SK-N-SH (cell line): Measurements from ENCODE around the gene HPCAL1. TPM values are rescaled to one million over a fixed set of nuclear protein-coding genes. Genes with fewer than 3 reads are reported as not detected.
A peak's percentile ranks its signal among the peaks of the same experiment; 100 is the strongest.

Experiments
- CTCF ChIA-PET: fragments of 300-600, 350-600 bp; formaldehyde crosslinking; extraction: SDS; loops from one replicate; lab custom pipeline; 2021; lab: Yijun Ruan, JAX
- POLR2A ChIA-PET: fragments of 350-600 bp; sonication (Branson Sonifier 250); formaldehyde crosslinking; extraction: SDS; loops from one replicate; lab custom pipeline; 2020; ENCODE audit warnings: antibody characterized with exemption, inconsistent platforms; lab: Yijun Ruan, JAX
- DNase-seq: peaks from one replicate; pipeline ENCODE4 v3.0.0; 2012
- H2AFZ ChIP-seq: fragments of 200-600 bp; sonication (generic); 2 replicates; pipeline ENCODE4 v1.8.1; 2016; ENCODE audit warnings: antibody characterized with exemption, mild to moderate bottlenecking, low read depth
- H3F3A ChIP-seq: fragments of 200-600 bp; sonication (generic); replicated peaks from 2 replicates; pipeline ENCODE3; 2016; ENCODE audit warnings: antibody characterized with exemption, mild to moderate bottlenecking; ENCODE audit not compliant: insufficient read depth
- H3K27ac ChIP-seq, 2 experiments: fragments of 200-500 bp in 1 of 2; fragments of 200-600 bp in 1 of 2; sonication (Bioruptor generic) in 1 of 2; sonication (generic), shearing (Covaris generic) in 1 of 2; 2 replicates each; pipeline versions ENCODE4 v1.5.1 to v1.6.1; 2014 to 2016; ENCODE audit warnings: low read depth in 2 of 2, inconsistent platforms in 1 of 2, low read length in 1 of 2, mild to moderate bottlenecking in 1 of 2, mixed read lengths in 1 of 2
- H3K27me3 ChIP-seq: fragments of 200-600 bp; sonication (generic), shearing (Covaris generic); 2 replicates; pipeline ENCODE4 v1.6.1; 2016; ENCODE audit warnings: mixed run types; ENCODE audit not compliant: insufficient read depth
- H3K36me3 ChIP-seq, 2 experiments: fragments of 200-500 bp in 1 of 2; fragments of 200-600 bp in 1 of 2; sonication (Bioruptor generic) in 1 of 2; sonication (generic) in 1 of 2; replicated peaks in 1 of 2; 2 replicates each; pipeline versions ENCODE3 to v1.5.1; 2014 to 2016; ENCODE audit warnings: low read length in 1 of 2, mild to moderate bottlenecking in 1 of 2; ENCODE audit not compliant: insufficient read depth in 2 of 2, control insufficient read depth in 1 of 2
- H3K4me1 ChIP-seq, 2 experiments: fragments of 200-500 bp in 1 of 2; fragments of 200-600 bp in 1 of 2; sonication (Bioruptor generic) in 1 of 2; sonication (generic), shearing (Covaris generic) in 1 of 2; 2 replicates each; pipeline versions ENCODE4 v1.5.1 to v1.6.1; 2014 to 2016; ENCODE audit warnings: low read depth in 1 of 2, low read length in 1 of 2, mixed run types in 1 of 2; ENCODE audit not compliant: insufficient read depth in 2 of 2, control insufficient read depth in 1 of 2
- H3K4me2 ChIP-seq: fragments of 200-600 bp; sonication (generic), shearing (Covaris generic); 2 replicates; pipeline ENCODE4 v1.6.1; 2017; ENCODE audit warnings: mixed run types
- H3K4me3 ChIP-seq, 2 experiments: fragments of 200-500 bp in 1 of 2; fragments of 200-600 bp in 1 of 2; sonication (Bioruptor generic) in 1 of 2; sonication (generic), shearing (Covaris generic) in 1 of 2; 2 replicates each; pipeline versions ENCODE4 v1.5.1 to v1.8.1; 2014 to 2016; ENCODE audit warnings: low read depth in 2 of 2, inconsistent platforms in 1 of 2, low read length in 1 of 2, mild to moderate bottlenecking in 1 of 2, mixed read lengths in 1 of 2, moderate library complexity in 1 of 2
- H3K79me2 ChIP-seq: fragments of 200-600 bp; sonication (generic); 2 replicates; pipeline ENCODE4 v1.8.1; 2017; ENCODE audit warnings: mild to moderate bottlenecking; ENCODE audit not compliant: insufficient read depth
- H3K9ac ChIP-seq: fragments of 200-600 bp; sonication (generic); 2 replicates; pipeline ENCODE4 v1.6.1; 2017; ENCODE audit warnings: mixed run types
- H3K9me2 ChIP-seq: fragments of 200-600 bp; sonication (generic); 2 replicates; pipeline ENCODE4 v1.6.1; 2017; ENCODE audit warnings: mixed run types
- H3K9me3 ChIP-seq: fragments of 200-600 bp; sonication (generic); 2 replicates; pipeline ENCODE4 v1.6.1; 2017; ENCODE audit warnings: mixed run types, mild to moderate bottlenecking, moderate library complexity
- H4K20me1 ChIP-seq: fragments of 200-600 bp; sonication (generic); 2 replicates; pipeline ENCODE4 v1.6.1; 2017; ENCODE audit warnings: mild to moderate bottlenecking, mixed run types; ENCODE audit not compliant: insufficient read depth
- EP300 ChIP-seq, 2 experiments: IDR thresholded peaks; 2 replicates each; pipeline versions ENCODE4 v1.4.0 to v1.6.1; 2012; ENCODE audit warnings: borderline replicate concordance in 1 of 2, low read depth in 1 of 2, low read length in 1 of 2
- FOSL2 ChIP-seq: IDR thresholded peaks from 2 replicates; pipeline ENCODE4 v1.4.0; 2012; ENCODE audit warnings: low read depth, mild to moderate bottlenecking, moderate library complexity, borderline replicate concordance
- FOXM1 ChIP-seq: IDR thresholded peaks from 2 replicates; pipeline ENCODE4 v1.4.0; 2012; ENCODE audit warnings: low read depth, mild to moderate bottlenecking
- GABPA ChIP-seq: IDR thresholded peaks from 2 replicates; pipeline ENCODE4 v1.4.0; 2012; ENCODE audit warnings: low read depth, mild to moderate bottlenecking
- MXI1 ChIP-seq: IDR thresholded peaks from 2 replicates; pipeline ENCODE4 v1.6.1; 2012; ENCODE audit warnings: mild to moderate bottlenecking, low read depth, low read length, improper control_type of control experiment
- NRF1 ChIP-seq: IDR thresholded peaks from 2 replicates; pipeline ENCODE4 v1.6.1; 2012; ENCODE audit warnings: low read depth, mild to moderate bottlenecking, low read length
- RCOR1 ChIP-seq: fragments of 150-350 bp; IDR thresholded peaks from 2 replicates; pipeline ENCODE4 v1.6.1; 2017; ENCODE audit warnings: antibody characterized with exemption, low read length
- SMC3 ChIP-seq: IDR thresholded peaks from 2 replicates; pipeline ENCODE4 v1.6.1; 2012; ENCODE audit warnings: low read depth, low read length, improper control_type of control experiment
- TEAD4 ChIP-seq: IDR thresholded peaks from 2 replicates; pipeline ENCODE4 v1.4.0; 2012; ENCODE audit warnings: mild to moderate bottlenecking, borderline replicate concordance; ENCODE audit not compliant: insufficient read depth
- YY1 ChIP-seq: IDR thresholded peaks from 2 replicates; pipeline ENCODE4 v1.4.0; 2012; ENCODE audit warnings: low read depth, mild to moderate bottlenecking
- WGBS: methylation state at CpG from one replicate; pipeline ENCODE4 v1.1.6; 2017; ENCODE audit warnings: low lambda C conversion rate; 5-methylcytosine and 5-hydroxymethylcytosine counted together
- polyA plus RNA-seq, 3 experiments: library from polyadenylated mRNA; depleted of rRNA; stranded (reverse); fragments of >200 nt; gene quantifications; 2 replicates each; pipeline ENCODE4 v1.2.3, GENCODE V29; 2012
- TF ChIP-seq, protein P1 (sequence below): fragments of 150-350 bp; IDR thresholded peaks from 2 replicates; pipeline ENCODE4 v1.6.1; 2017; ENCODE audit warnings: antibody characterized with exemption, low read length, low read depth, borderline replicate concordance
- TF ChIP-seq, protein P2 (sequence below): IDR thresholded peaks from 2 replicates; pipeline ENCODE4 v1.6.1; 2012; ENCODE audit warnings: mild to moderate bottlenecking, low read depth, low read length, moderate library complexity
- TF ChIP-seq, protein P3 (sequence below): IDR thresholded peaks from 2 replicates; pipeline ENCODE4 v1.4.0; 2012; ENCODE audit warnings: low read depth

The HPCAL1 gene
- polyA plus RNA-seq, 1 of the 3 experiments (the other 2 are of a cell fraction), result 77.0 TPM

DNA sequence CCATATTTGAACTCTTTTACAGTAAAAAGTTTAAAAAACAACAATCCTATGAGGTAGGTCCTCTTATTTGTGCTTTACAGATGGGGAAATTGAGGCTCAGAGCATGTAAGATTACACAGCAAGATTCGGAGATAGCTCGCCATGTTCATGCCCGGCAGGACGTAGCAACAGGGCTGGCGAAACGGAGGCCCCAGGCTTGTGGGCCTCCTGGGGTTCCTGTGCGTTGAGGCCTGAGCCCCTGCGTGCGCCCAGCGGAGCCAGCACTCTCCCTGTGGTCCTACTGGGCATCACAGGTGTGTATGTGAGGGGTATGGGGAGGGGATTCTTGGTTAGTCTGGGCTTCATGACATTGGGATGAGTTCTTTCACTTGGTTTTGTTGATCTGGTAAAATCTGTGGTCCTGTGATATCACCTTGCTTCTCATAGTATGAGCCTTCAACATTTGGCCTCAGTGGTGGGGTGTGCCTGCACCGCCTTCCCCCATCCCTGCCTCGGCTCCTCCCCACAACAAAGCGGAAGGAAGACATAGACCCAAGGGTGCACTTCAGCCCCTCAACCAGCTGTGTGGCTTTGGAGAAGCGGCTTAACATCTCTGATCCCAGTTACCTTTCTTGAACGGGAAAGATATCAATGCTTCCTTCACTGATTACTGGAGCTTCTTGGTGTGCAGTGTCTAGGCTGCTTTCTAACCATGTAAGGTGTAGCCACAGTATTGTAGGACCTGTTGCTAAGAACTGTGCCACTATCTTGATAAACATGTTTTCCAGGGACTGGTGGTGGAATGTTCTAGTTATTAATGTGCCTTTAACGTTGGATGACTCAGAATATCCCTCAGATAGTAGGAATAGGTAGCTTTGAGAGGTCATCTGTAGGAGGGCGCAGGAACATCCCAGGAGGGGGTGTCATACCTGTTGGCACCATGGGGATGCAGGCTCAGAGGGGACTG lies 37.2 kb downstream of the HPCAL1 start:
- Histone ChIP-seq H3K79me2 (0 out of 2 replicates have a peak, but pooled peaks cover 12% of the 10 kb centered on the region), H3K27ac (peak overlapping the region in 1 of 2 experiments; percentile 51; a peak in 2 of 4 replicates)
- POLR2A ChIA-PET, result no interaction called here

More for the DNA sequence above, 37.2 kb downstream of the HPCAL1 start:
- Histone ChIP-seq H3K27me3 (no peaks in the 10 kb centered on the region), H3K9me3 (no peaks in the 10 kb centered on the region), H4K20me1 (no peaks in the 10 kb centered on the region), H3K9ac (no peak overlapping the region), H3K4me1 (peaks cover 4 to 58% of the 10 kb centered on the region in 2 experiments; a peak in 3 of 4 replicates), H3K4me3 (no peak overlapping the region), H3K36me3 (peaks cover 0 to 4% of the 10 kb centered on the region in 2 experiments), H3K4me2 (no peak overlapping the region), H3F3A (peaks cover 3% of the 10 kb centered on the region), H2AFZ (no peak overlapping the region), H3K9me2 (no peaks in the 10 kb centered on the region)
- WGBS, result 90% methylated on average over 17 of the region's 17 CpGs
- no peak for DNase-seq
- CTCF ChIA-PET, result interaction anchor here (0.8 to 1.8 kb wide), 5 partner anchors 16 to 267 kb away, joined by 3 to 7 read pairs (median 3); partner anchors contain the start of gene HPCAL1
- no peak for TF ChIP-seq TEAD4
- no peak for TF ChIP-seq EP300 (IDR thresholded peaks at IDR 0.05; ENCODE audit: borderline replicate concordance in 1 of 2, low read depth in 1 of 2, low read length in 1 of 2)
- TF ChIP-seq YY1, result no peak
- no peak for TF ChIP-seq MXI1
- no peak for TF ChIP-seq SMC3
- TF ChIP-seq FOXM1, result no peak
- no peak for TF ChIP-seq GABPA
- no peak for TF ChIP-seq RCOR1
- TF ChIP-seq NRF1, result no peak
- TF ChIP-seq, protein P1, sequence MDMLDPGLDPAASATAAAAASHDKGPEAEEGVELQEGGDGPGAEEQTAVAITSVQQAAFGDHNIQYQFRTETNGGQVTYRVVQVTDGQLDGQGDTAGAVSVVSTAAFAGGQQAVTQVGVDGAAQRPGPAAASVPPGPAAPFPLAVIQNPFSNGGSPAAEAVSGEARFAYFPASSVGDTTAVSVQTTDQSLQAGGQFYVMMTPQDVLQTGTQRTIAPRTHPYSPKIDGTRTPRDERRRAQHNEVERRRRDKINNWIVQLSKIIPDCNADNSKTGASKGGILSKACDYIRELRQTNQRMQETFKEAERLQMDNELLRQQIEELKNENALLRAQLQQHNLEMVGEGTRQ, result no peak
- TF ChIP-seq, protein P2, sequence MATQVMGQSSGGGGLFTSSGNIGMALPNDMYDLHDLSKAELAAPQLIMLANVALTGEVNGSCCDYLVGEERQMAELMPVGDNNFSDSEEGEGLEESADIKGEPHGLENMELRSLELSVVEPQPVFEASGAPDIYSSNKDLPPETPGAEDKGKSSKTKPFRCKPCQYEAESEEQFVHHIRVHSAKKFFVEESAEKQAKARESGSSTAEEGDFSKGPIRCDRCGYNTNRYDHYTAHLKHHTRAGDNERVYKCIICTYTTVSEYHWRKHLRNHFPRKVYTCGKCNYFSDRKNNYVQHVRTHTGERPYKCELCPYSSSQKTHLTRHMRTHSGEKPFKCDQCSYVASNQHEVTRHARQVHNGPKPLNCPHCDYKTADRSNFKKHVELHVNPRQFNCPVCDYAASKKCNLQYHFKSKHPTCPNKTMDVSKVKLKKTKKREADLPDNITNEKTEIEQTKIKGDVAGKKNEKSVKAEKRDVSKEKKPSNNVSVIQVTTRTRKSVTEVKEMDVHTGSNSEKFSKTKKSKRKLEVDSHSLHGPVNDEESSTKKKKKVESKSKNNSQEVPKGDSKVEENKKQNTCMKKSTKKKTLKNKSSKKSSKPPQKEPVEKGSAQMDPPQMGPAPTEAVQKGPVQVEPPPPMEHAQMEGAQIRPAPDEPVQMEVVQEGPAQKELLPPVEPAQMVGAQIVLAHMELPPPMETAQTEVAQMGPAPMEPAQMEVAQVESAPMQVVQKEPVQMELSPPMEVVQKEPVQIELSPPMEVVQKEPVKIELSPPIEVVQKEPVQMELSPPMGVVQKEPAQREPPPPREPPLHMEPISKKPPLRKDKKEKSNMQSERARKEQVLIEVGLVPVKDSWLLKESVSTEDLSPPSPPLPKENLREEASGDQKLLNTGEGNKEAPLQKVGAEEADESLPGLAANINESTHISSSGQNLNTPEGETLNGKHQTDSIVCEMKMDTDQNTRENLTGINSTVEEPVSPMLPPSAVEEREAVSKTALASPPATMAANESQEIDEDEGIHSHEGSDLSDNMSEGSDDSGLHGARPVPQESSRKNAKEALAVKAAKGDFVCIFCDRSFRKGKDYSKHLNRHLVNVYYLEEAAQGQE, result no peak
- TF ChIP-seq, protein P3, sequence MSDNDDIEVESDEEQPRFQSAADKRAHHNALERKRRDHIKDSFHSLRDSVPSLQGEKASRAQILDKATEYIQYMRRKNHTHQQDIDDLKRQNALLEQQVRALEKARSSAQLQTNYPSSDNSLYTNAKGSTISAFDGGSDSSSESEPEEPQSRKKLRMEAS, result no peak
- no peak for TF ChIP-seq FOSL2
